Stimulated activated CD4-positive, alpha-beta T cell treated with anti-CD3 and anti-CD28 coated beads, Interleukin-15, amount 100 ng/mL, for 24 hours (primary cell): ENCODE data around the gene SEMA5A.

Experiments
- DNase-seq: peaks from one replicate; pipeline ENCODE4 v3.0.0-alpha.2; 2020

The SEMA5A gene

GRCh38 chr5:9045946-9046345 lies 499.9 kb downstream of the SEMA5A start:
- DNase-seq = no peak

- no peak for DNase-seq
Observed at GRCh38 chr5:9042241-9042640, 503.6 kb downstream of the SEMA5A start.

GRCh38 chr5:9040475-9040874 lies 505.4 kb downstream of the SEMA5A start:
- DNase-seq = no peak

- no peak for DNase-seq
Observed at GRCh38 chr5:9037048-9037447, 508.8 kb downstream of the SEMA5A start.

- no peak for DNase-seq
Observed at GRCh38 chr5:9035346-9035745, 510.5 kb downstream of the SEMA5A start.

- DNase-seq = no peak
Observed at GRCh38 chr5:9034649-9035048, 511.2 kb downstream of the SEMA5A start.

GRCh38 chr5:9033524-9033923 lies 512.4 kb downstream of the SEMA5A start:
- DNase-seq = no peak

GRCh38 chr5:9025942-9026341 lies 519.9 kb downstream of the SEMA5A start:
- DNase-seq = no peak

GRCh38 chr5:9020996-9021395 lies 524.9 kb downstream of the SEMA5A start:
- no peak for DNase-seq

- DNase-seq = no peak
Observed at GRCh38 chr5:9015937-9016270, 530.0 kb downstream of the SEMA5A start.

GRCh38 chr5:9015260-9015936 lies 530.5 kb downstream of the SEMA5A start:
- no peak for DNase-seq

- no peak for DNase-seq
Observed at GRCh38 chr5:9013147-9013546, 532.7 kb downstream of the SEMA5A start.

GRCh38 chr5:9009931-9010651 lies 535.8 kb downstream of the SEMA5A start:
- no peak for DNase-seq

GRCh38 chr5:8997542-8998070 lies 548.3 kb downstream of the SEMA5A start:
- no peak for DNase-seq

- no peak for DNase-seq
Observed at GRCh38 chr5:8993031-8993430, 552.8 kb downstream of the SEMA5A start.
